ENCODE results near the gene SLC28A2. TPM values are rescaled to one million over a fixed set of nuclear protein-coding genes. Genes with fewer than 3 reads are reported as not detected.

The SLC28A2 gene
- total RNA-seq, 1 experiment from 2014 or later = 0.23 TPM

- no peaks in the 10 kb centered on the region for H3K4me1 ChIP-seq (ENCODE audit: control insufficient read depth, insufficient read depth, low read length)
- no peaks in the 10 kb centered on the region for H3K36me3 ChIP-seq (ENCODE audit: control insufficient read depth, insufficient read depth, low read length)
- ChIA-PET POLR2A (no interaction called here), CTCF (no interaction called here)
- ATAC-seq (no peak), DNase-seq (ENCODE audit: low read depth, low spot score) (no peak)
- no peaks in the 10 kb centered on the region for H3K27me3 ChIP-seq (ENCODE audit: control insufficient read depth, insufficient read depth, low read length)
- TF ChIP-seq TCF7L2 (IDR thresholded peaks at IDR 0.05; ENCODE audit: low read depth, low read length) (no peak), POLR2AphosphoS5 (IDR thresholded peaks at IDR 0.05; ENCODE audit: low read depth, low read length) (no peak), REST (IDR thresholded peaks at IDR 0.05; ENCODE audit: insufficient read depth in 1 of 2, low read depth in 2 of 2, low read length in 1 of 2) (no peak), SIN3A (IDR thresholded peaks at IDR 0.05; ENCODE audit: borderline replicate concordance, insufficient read depth, low read depth, low read length) (no peak), CTCF (IDR thresholded peaks at IDR 0.05) (no peak)
- BruUV-seq (replicated peaks) = no TSS peak
- no peaks in the 10 kb centered on the region for H3K9me3 ChIP-seq (ENCODE audit: control insufficient read depth, insufficient read depth, low read depth, low read length)
- H3K27ac ChIP-seq (ENCODE audit: low read length) = no peak overlapping the region
- in situ Hi-C loops (cut with HindIII; ENCODE audit: low pct_unique_long_range_greater_than_20kb, low sequenced_read_pairs) (no loop called here), intact Hi-C loops (cut with micrococcal nuclease; ENCODE audit: unreplicated experiment) (loop anchor here (5.0 kb wide), 1 partner anchor 56 kb away; no protein-coding TSS in a partner anchor)
- H3K4me3 ChIP-seq (ENCODE audit: low read depth in 2 of 2, low read length in 2 of 2) = no peak overlapping the region
Measured at GRCh38 chr15:45262906-45263461, 10.9 kb downstream of the SLC28A2 start.

GRCh38 chr15:45263854-45264253 lies 11.8 kb downstream of the SLC28A2 start:
- H3K27ac ChIP-seq (ENCODE audit: low read length) = no peak overlapping the region
- ChIA-PET POLR2A (no interaction called here), CTCF (no interaction called here)
- intact Hi-C loops (cut with micrococcal nuclease; ENCODE audit: unreplicated experiment) (loop anchor here (5.0 kb wide), 1 partner anchor 57 kb away; no protein-coding TSS in a partner anchor), in situ Hi-C loops (cut with HindIII; ENCODE audit: low pct_unique_long_range_greater_than_20kb, low sequenced_read_pairs) (no loop called here)
- no peaks in the 10 kb centered on the region for H3K4me1 ChIP-seq (ENCODE audit: control insufficient read depth, insufficient read depth, low read length)
- H3K4me3 ChIP-seq (ENCODE audit: low read depth in 2 of 2, low read length in 2 of 2) = no peak overlapping the region
- ATAC-seq (no peak), DNase-seq (ENCODE audit: low read depth, low spot score) (no peak)
- no TSS peak for BruUV-seq (replicated peaks)
- no peak for TF ChIP-seq SIN3A (IDR thresholded peaks at IDR 0.05; ENCODE audit: borderline replicate concordance, insufficient read depth, low read depth, low read length)
- TF ChIP-seq REST (IDR thresholded peaks at IDR 0.05; ENCODE audit: insufficient read depth in 1 of 2, low read depth in 2 of 2, low read length in 1 of 2) = no peak
- no peak for TF ChIP-seq TCF7L2 (IDR thresholded peaks at IDR 0.05; ENCODE audit: low read depth, low read length)
- TF ChIP-seq CTCF (IDR thresholded peaks at IDR 0.05) = no peak
- no peak for TF ChIP-seq POLR2AphosphoS5 (IDR thresholded peaks at IDR 0.05; ENCODE audit: low read depth, low read length)
- no peaks in the 10 kb centered on the region for H3K27me3 ChIP-seq (ENCODE audit: control insufficient read depth, insufficient read depth, low read length)
- H3K9me3 ChIP-seq (ENCODE audit: control insufficient read depth, insufficient read depth, low read depth, low read length) = no peaks in the 10 kb centered on the region
- no peaks in the 10 kb centered on the region for H3K36me3 ChIP-seq (ENCODE audit: control insufficient read depth, insufficient read depth, low read length)
